Measurements from ENCODE around the gene PRPH2.
"Not testable (repeated sequence)": the region's sequence is repeated elsewhere in the genome, so short reads cannot be mapped to it uniquely, and the experiment has no call there.

Gene PRPH2

DNA sequence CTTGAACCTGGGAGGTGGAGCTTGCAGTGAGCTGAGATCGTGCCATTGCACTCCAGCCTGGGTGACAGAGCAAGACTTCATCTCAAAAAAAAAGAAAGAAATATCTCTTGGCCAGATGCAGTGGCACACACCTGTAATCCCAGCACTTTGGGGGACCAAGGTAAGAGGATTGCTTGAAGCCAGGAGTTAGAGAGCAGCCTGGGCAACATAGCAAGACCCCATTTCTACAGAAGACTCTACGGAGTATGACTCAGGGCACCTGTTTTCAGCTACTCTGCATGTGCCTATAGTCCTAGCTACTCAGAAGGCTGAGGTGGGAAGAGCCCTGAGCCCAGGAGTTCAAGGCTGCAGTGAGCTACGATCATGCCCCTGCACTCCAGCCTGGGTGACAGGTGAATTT is 19.6 kb downstream of the PRPH2 start:
- H3K9me3 ChIP-seq (ENCODE audit: control insufficient read depth, low read length); H2BK5ac ChIP-seq (ENCODE audit: low read depth, low read length, poor library complexity, severe bottlenecking); H3K27ac ChIP-seq (ENCODE audit: low read length, poor library complexity, severe bottlenecking); H3K23ac ChIP-seq (ENCODE audit: low read length in 2 of 2); H3K4ac ChIP-seq (ENCODE audit: low read depth in 1 of 2, low read length in 2 of 2); H3K4me1 ChIP-seq (ENCODE audit: control insufficient read depth, insufficient read depth, low read depth, low read length); H2AFZ ChIP-seq (ENCODE audit: low read depth, low read length); H2BK15ac ChIP-seq (ENCODE audit: low read depth, poor library complexity, severe bottlenecking); H4K8ac ChIP-seq (ENCODE audit: low read length); H2BK12ac ChIP-seq (ENCODE audit: low read length in 2 of 2); H2AK5ac ChIP-seq (ENCODE audit: low read length, severe bottlenecking); H4K91ac ChIP-seq (ENCODE audit: low read length); H3K4me2 ChIP-seq (ENCODE audit: low read length, poor library complexity, severe bottlenecking); H3K9ac ChIP-seq (ENCODE audit: low read length); H3K18ac ChIP-seq (ENCODE audit: low read depth in 1 of 2, low read length in 2 of 2); H3K27me3 ChIP-seq (ENCODE audit: control insufficient read depth in 1 of 2, insufficient read depth in 1 of 2, low read length in 2 of 2); H3K14ac ChIP-seq (ENCODE audit: low read length in 2 of 2); H3K4me3 ChIP-seq (ENCODE audit: insufficient read depth in 1 of 2, low read depth in 1 of 2, low read length in 2 of 2); H3K79me1 ChIP-seq (replicated peaks; ENCODE audit: low read length, poor library complexity, severe bottlenecking); DNase-seq; H2BK120ac ChIP-seq (ENCODE audit: low read depth, low read length); H3K36me3 ChIP-seq (ENCODE audit: control insufficient read depth in 1 of 2, insufficient read depth in 2 of 2, low read depth in 1 of 2, low read length in 2 of 2): not testable (repeated sequence)
- WGBS = 82% methylated on average over 2 of the region's 3 CpGs

GRCh38 chr6:42702200-42702599 is 20.2 kb downstream of the PRPH2 start:
- peaks cover 0 to 3% of the 10 kb centered on the region in 2 experiments for H3K36me3 ChIP-seq (ENCODE audit: control insufficient read depth in 1 of 2, insufficient read depth in 2 of 2, low read depth in 1 of 2, low read length in 2 of 2)
- no peak overlapping the region for H3K4me2 ChIP-seq (ENCODE audit: low read length, poor library complexity, severe bottlenecking)
- no peak overlapping the region for H3K4ac ChIP-seq (ENCODE audit: low read depth in 1 of 2, low read length in 2 of 2)
- no peaks in the 10 kb centered on the region for H3K9me3 ChIP-seq (ENCODE audit: control insufficient read depth, low read length)
- no peak overlapping the region for H4K8ac ChIP-seq (ENCODE audit: low read length)
- DNase-seq = peak; percentile 87
- no peak overlapping the region for H3K27ac ChIP-seq (ENCODE audit: low read length, poor library complexity, severe bottlenecking)
- H3K27me3 ChIP-seq (ENCODE audit: control insufficient read depth in 1 of 2, insufficient read depth in 1 of 2, low read length in 2 of 2) = no peaks in the 10 kb centered on the region
- H2BK12ac ChIP-seq (ENCODE audit: low read length in 2 of 2) = no peak overlapping the region
- H2BK120ac ChIP-seq (ENCODE audit: low read depth, low read length) = no peak overlapping the region
- no peaks in the 10 kb centered on the region for H3K79me1 ChIP-seq (replicated peaks; ENCODE audit: low read length, poor library complexity, severe bottlenecking)
- H2BK15ac ChIP-seq (ENCODE audit: low read depth, poor library complexity, severe bottlenecking) = no peak overlapping the region
- no peak overlapping the region for H3K9ac ChIP-seq (ENCODE audit: low read length)
- no peak overlapping the region for H3K23ac ChIP-seq (ENCODE audit: low read length in 2 of 2)
- H3K4me1 ChIP-seq (ENCODE audit: control insufficient read depth, insufficient read depth, low read depth, low read length) = peaks cover 8% of the 10 kb centered on the region
- no peak overlapping the region for H2AK5ac ChIP-seq (ENCODE audit: low read length, severe bottlenecking)
- no peak overlapping the region for H2BK5ac ChIP-seq (ENCODE audit: low read depth, low read length, poor library complexity, severe bottlenecking)
- no peak overlapping the region for H3K4me3 ChIP-seq (ENCODE audit: insufficient read depth in 1 of 2, low read depth in 1 of 2, low read length in 2 of 2)
- H3K14ac ChIP-seq (ENCODE audit: low read length in 2 of 2) = no peak overlapping the region
- no peak overlapping the region for H3K18ac ChIP-seq (ENCODE audit: low read depth in 1 of 2, low read length in 2 of 2)
- WGBS = 52% methylated on average over 2 of the region's 2 CpGs
- H2AFZ ChIP-seq (ENCODE audit: low read depth, low read length) = no peak overlapping the region
- no peak overlapping the region for H4K91ac ChIP-seq (ENCODE audit: low read length)

- H2AK5ac ChIP-seq (ENCODE audit: low read length, severe bottlenecking) = no peak overlapping the region
- no peak overlapping the region for H4K91ac ChIP-seq (ENCODE audit: low read length)
- H2BK120ac ChIP-seq (ENCODE audit: low read depth, low read length) = no peak overlapping the region
- H3K4ac ChIP-seq (ENCODE audit: low read depth in 1 of 2, low read length in 2 of 2) = no peak overlapping the region
- no peak overlapping the region for H3K27ac ChIP-seq (ENCODE audit: low read length, poor library complexity, severe bottlenecking)
- H2BK15ac ChIP-seq (ENCODE audit: low read depth, poor library complexity, severe bottlenecking) = no peak overlapping the region
- 92% methylated on average over 11 of the region's 13 CpGs for WGBS
- no peak overlapping the region for H3K14ac ChIP-seq (ENCODE audit: low read length in 2 of 2)
- H3K4me3 ChIP-seq (ENCODE audit: insufficient read depth in 1 of 2, low read depth in 1 of 2, low read length in 2 of 2) = no peak overlapping the region
- H2BK5ac ChIP-seq (ENCODE audit: low read depth, low read length, poor library complexity, severe bottlenecking) = no peak overlapping the region
- H3K4me2 ChIP-seq (ENCODE audit: low read length, poor library complexity, severe bottlenecking) = no peak overlapping the region
- H3K79me1 ChIP-seq (replicated peaks; ENCODE audit: low read length, poor library complexity, severe bottlenecking) = no peaks in the 10 kb centered on the region
- no peak overlapping the region for H3K18ac ChIP-seq (ENCODE audit: low read depth in 1 of 2, low read length in 2 of 2)
- H3K4me1 ChIP-seq (ENCODE audit: control insufficient read depth, insufficient read depth, low read depth, low read length) = peaks cover 4% of the 10 kb centered on the region
- no peaks in the 10 kb centered on the region for H3K27me3 ChIP-seq (ENCODE audit: control insufficient read depth in 1 of 2, insufficient read depth in 1 of 2, low read length in 2 of 2)
- H3K36me3 ChIP-seq (ENCODE audit: control insufficient read depth in 1 of 2, insufficient read depth in 2 of 2, low read depth in 1 of 2, low read length in 2 of 2) = peaks cover 8 to 14% of the 10 kb centered on the region in 2 experiments
- H2BK12ac ChIP-seq (ENCODE audit: low read length in 2 of 2) = no peak overlapping the region
- no peak overlapping the region for H3K23ac ChIP-seq (ENCODE audit: low read length in 2 of 2)
- DNase-seq = no peak
- no peaks in the 10 kb centered on the region for H3K9me3 ChIP-seq (ENCODE audit: control insufficient read depth, low read length)
- H4K8ac ChIP-seq (ENCODE audit: low read length) = no peak overlapping the region
- H3K9ac ChIP-seq (ENCODE audit: low read length) = no peak overlapping the region
- H2AFZ ChIP-seq (ENCODE audit: low read depth, low read length) = no peak overlapping the region
Observed at GRCh38 chr6:42698217-42698616, 24.2 kb downstream of the PRPH2 start.

DNA sequence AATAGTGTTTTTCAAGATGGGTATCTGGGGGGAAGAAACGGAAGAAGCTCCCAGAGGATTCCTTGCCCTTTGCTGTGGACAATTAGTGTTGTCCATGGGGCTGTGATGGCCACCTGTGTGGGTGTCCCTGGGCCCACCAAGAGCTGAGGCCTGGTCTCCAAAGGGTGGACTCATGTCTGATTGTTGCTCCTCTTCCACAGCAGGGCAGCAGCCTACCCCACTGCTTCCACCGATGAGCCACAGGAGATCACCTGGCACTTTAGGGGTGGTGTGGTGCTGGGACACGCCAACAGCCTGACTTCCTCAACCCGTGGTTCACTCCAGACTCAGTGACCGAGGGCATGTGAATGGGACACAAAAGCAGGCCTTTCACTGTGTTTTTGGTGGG is 25.1 kb downstream of the PRPH2 start:
- Histone ChIP-seq H2BK120ac (ENCODE audit: low read depth, low read length) (no peak overlapping the region), H3K14ac (ENCODE audit: low read length in 2 of 2) (no peak overlapping the region), H2AFZ (ENCODE audit: low read depth, low read length) (no peak overlapping the region), H3K4ac (ENCODE audit: low read depth in 1 of 2, low read length in 2 of 2) (no peak overlapping the region), H3K36me3 (ENCODE audit: control insufficient read depth in 1 of 2, insufficient read depth in 2 of 2, low read depth in 1 of 2, low read length in 2 of 2) (peaks cover 8 to 23% of the 10 kb centered on the region in 2 experiments), H3K9ac (ENCODE audit: low read length) (no peak overlapping the region), H3K4me2 (ENCODE audit: low read length, poor library complexity, severe bottlenecking) (no peak overlapping the region), H2BK12ac (ENCODE audit: low read length in 2 of 2) (no peak overlapping the region), H4K8ac (ENCODE audit: low read length) (no peak overlapping the region), H3K4me1 (ENCODE audit: control insufficient read depth, insufficient read depth, low read depth, low read length) (peaks cover 4% of the 10 kb centered on the region), H3K4me3 (ENCODE audit: insufficient read depth in 1 of 2, low read depth in 1 of 2, low read length in 2 of 2) (no peak overlapping the region), H3K27ac (ENCODE audit: low read length, poor library complexity, severe bottlenecking) (no peak overlapping the region), H2BK5ac (ENCODE audit: low read depth, low read length, poor library complexity, severe bottlenecking) (no peak overlapping the region), H2AK5ac (ENCODE audit: low read length, severe bottlenecking) (no peak overlapping the region), H4K91ac (ENCODE audit: low read length) (no peak overlapping the region), H3K18ac (ENCODE audit: low read depth in 1 of 2, low read length in 2 of 2) (no peak overlapping the region), H3K9me3 (ENCODE audit: control insufficient read depth, low read length) (no peaks in the 10 kb centered on the region), H3K79me1 (replicated peaks; ENCODE audit: low read length, poor library complexity, severe bottlenecking) (no peaks in the 10 kb centered on the region), H2BK15ac (ENCODE audit: low read depth, poor library complexity, severe bottlenecking) (no peak overlapping the region), H3K27me3 (ENCODE audit: control insufficient read depth in 1 of 2, insufficient read depth in 1 of 2, low read length in 2 of 2) (no peaks in the 10 kb centered on the region), H3K23ac (ENCODE audit: low read length in 2 of 2) (no peak overlapping the region)
- no peak for DNase-seq
- WGBS = 89% methylated on average over 5 of the region's 5 CpGs

All from mesenchymal stem cell (in vitro differentiated cells and primary cell).